Airway epithelial cell (primary cell): ENCODE data around the gene OR10A3. TPM values are rescaled to one million over a fixed set of nuclear protein-coding genes. Genes with fewer than 3 reads are reported as not detected.

ENCODE experiments used
- total RNA-seq: library from RNA; depleted of rRNA; stranded (reverse); fragments of >200 nt; gene quantifications from 2 replicates; pipeline ENCODE4 v1.2.3, GENCODE V29; 2015

The OR10A3 gene
- 0.05 TPM in 1 of 2 replicates, not detected in the other for total RNA-seq

GRCh38 chr11:7941608-7942007 lies at the start of gene OR10A3:
OR10A3 (minus strand) TSS chr11:7941708; CDS start chr11:7939520, 2,188 bp downstream.

GRCh38 chr11:7986768-7987559 lies 45.5 kb upstream of the OR10A3 start, which contains the start of gene EIF3F:
EIF3F (plus strand) TSS chr11:7987337; CDS start chr11:7987353, 16 bp downstream.

GRCh38 chr11:7965386-7965785 lies 23.9 kb upstream of the OR10A3 start, which contains the start of gene NLRP10:
NLRP10 (minus strand) TSS chr11:7965447; CDS start chr11:7963495, 1,952 bp downstream.

GRCh38 chr11:7931168-7931567 lies 10.3 kb downstream of the OR10A3 start, which contains the start of gene OR10A6:
OR10A6 (minus strand) TSS chr11:7931268; CDS start chr11:7928662, 2,606 bp downstream.

Other genes starting within 250 kb of the OR10A3 start
- 0.28 and 0.42 TPM in 2 replicates for gene OVCH2, start 235.2 kb downstream of the OR10A3 start, total RNA-seq
- not detected in 2 replicates for gene OR5P2, start 144.8 kb downstream of the OR10A3 start, total RNA-seq
- 0.63 TPM in 1 of 2 replicates, not detected in the other for gene OR5P3, start 110.9 kb downstream of the OR10A3 start, total RNA-seq
- gene OR10A6, start 10.4 kb downstream of the OR10A3 start, total RNA-seq = not detected in 2 replicates
- gene NLRP10, start 23.7 kb upstream of the OR10A3 start, total RNA-seq = 0.28 and 0.71 TPM in 2 replicates
- gene EIF3F, start 45.6 kb upstream of the OR10A3 start, total RNA-seq = 346 and 350 TPM in 2 replicates
- gene TUB, start 139.5 kb upstream of the OR10A3 start, total RNA-seq = 0.51 and 1.3 TPM in 2 replicates
- 0.14 and 0.23 TPM in 2 replicates for gene RIC3, start 227.3 kb upstream of the OR10A3 start, total RNA-seq